Measurements from ENCODE around the gene KIAA0040.

- TF ChIP-seq CTCF (IDR thresholded peaks at IDR 0.05) (no peak), SIN3A (IDR thresholded peaks at IDR 0.05; ENCODE audit: borderline replicate concordance, insufficient read depth, low read depth, low read length) (no peak)
Measured at GRCh38 chr1:175138579-175138978, 54.0 kb downstream of the KIAA0040 start.

Data from Panc1 (cell line).